Measurements from ENCODE around the gene SMG6.

GRCh38 chr17:2012499-2012898, 291.1 kb downstream of the SMG6 start:
- TF ChIP-seq CTCF (IDR thresholded peaks at IDR 0.05): no peak
- TF ChIP-seq POLR2AphosphoS5 (IDR thresholded peaks at IDR 0.05): no peak
- no peak for TF ChIP-seq POLR2A (IDR thresholded peaks at IDR 0.05)
- TF ChIP-seq EP300 (IDR thresholded peaks at IDR 0.05): no peak

Measured in sigmoid colon (tissue), 4 donors.